Smooth muscle cell (in vitro differentiated cells): ENCODE measurements around the gene CXCL14. TPM values are rescaled to one million over a fixed set of nuclear protein-coding genes. Genes with fewer than 3 reads are reported as not detected.

ENCODE experiments used
- DNase-seq: peaks from one replicate; lab custom pipeline; 2025; ENCODE audit not compliant: unreplicated experiment; lab: John Stamatoyannopoulos, UW
- H2AFZ ChIP-seq: fragments of 200-600 bp; sonication (generic); 2 replicates; pipeline ENCODE4 v1.6.0; 2016; ENCODE audit warnings: antibody characterized with exemption, low read depth, mild to moderate bottlenecking
- H3F3A ChIP-seq: fragments of 200-600 bp; sonication (generic); 2 replicates; pipeline ENCODE4 v1.6.0; 2017; ENCODE audit warnings: antibody characterized with exemption, low read depth
- H3K27ac ChIP-seq: fragments of 200-600 bp; sonication (generic); 2 replicates; pipeline ENCODE4 v1.5.1; 2016; ENCODE audit warnings: low read depth, mild to moderate bottlenecking
- H3K27me3 ChIP-seq: fragments of 200-600 bp; sonication (generic); 2 replicates; pipeline ENCODE4 v1.6.1; 2016; ENCODE audit warnings: low read depth, mild to moderate bottlenecking
- H3K36me3 ChIP-seq: fragments of 200-600 bp; sonication (generic); 2 replicates; pipeline ENCODE4 v1.5.1; 2016; ENCODE audit warnings: low read depth
- H3K4me1 ChIP-seq: fragments of 200-600 bp; sonication (generic); 2 replicates; pipeline ENCODE4 v1.5.1; 2016; ENCODE audit warnings: low read depth
- H3K4me2 ChIP-seq: fragments of 200-600 bp; sonication (generic); 2 replicates; pipeline ENCODE4 v1.6.0; 2016; ENCODE audit warnings: mild to moderate bottlenecking
- H3K4me3 ChIP-seq: fragments of 200-600 bp; sonication (generic); 2 replicates; pipeline ENCODE4 v1.5.1; 2016; ENCODE audit warnings: mild to moderate bottlenecking
- H3K79me2 ChIP-seq: fragments of 200-600 bp; sonication (generic); 2 replicates; pipeline ENCODE4 v1.6.0; 2016; ENCODE audit warnings: low read depth, mild to moderate bottlenecking
- H3K9ac ChIP-seq: fragments of 200-600 bp; sonication (generic); 2 replicates; pipeline ENCODE4 v1.6.0; 2016; ENCODE audit warnings: low read depth
- H3K9me3 ChIP-seq: fragments of 200-600 bp; sonication (generic); replicated peaks from 2 replicates; pipeline ENCODE4 v1.5.1; 2016; ENCODE audit warnings: low read depth
- H4K20me1 ChIP-seq: fragments of 200-600 bp; sonication (generic); 2 replicates; pipeline ENCODE4 v1.6.0; 2016; ENCODE audit warnings: low read depth
- CTCF ChIP-seq: fragments of 200-600 bp; sonication (generic); IDR thresholded peaks from 2 replicates; pipeline ENCODE4 v1.5.1; 2017; ENCODE audit warnings: borderline replicate concordance, mild to moderate bottlenecking, antibody characterized with exemption; ENCODE audit not compliant: insufficient read depth, poor library complexity, severe bottlenecking
- WGBS: methylation state at CpG from one replicate; pipeline ENCODE4 v1.1.7; 2016; ENCODE audit warnings: low lambda C conversion rate; 5-methylcytosine and 5-hydroxymethylcytosine counted together
- polyA plus RNA-seq: library from polyadenylated mRNA; unstranded; fragments of >200 nt; fragmentation: Nextera tagmentation; extraction: Ambion mirVana; gene quantifications from 2 replicates; pipeline ENCODE4 v1.2.1, GENCODE V29; 2016
- total RNA-seq: library from RNA; depleted of rRNA; stranded (reverse); fragments of >200 nt; gene quantifications from 2 replicates; pipeline ENCODE4 v1.2.3, GENCODE V29; 2014

CXCL14 gene
- total and polyA plus RNA-seq, 2 experiments from 2014 or later: 589 to 1,209 TPM

- DNase-seq: no peak
- Histone ChIP-seq H3K4me3 (no peak overlapping the region), H3K79me2 (no peaks in the 10 kb centered on the region), H3F3A (no peaks in the 10 kb centered on the region), H3K9ac (no peak overlapping the region), H3K27ac (no peak overlapping the region), H3K4me2 (no peak overlapping the region), H4K20me1 (no peaks in the 10 kb centered on the region), H3K4me1 (no peaks in the 10 kb centered on the region), H3K27me3 (peaks cover 12% of the 10 kb centered on the region), H2AFZ (no peak overlapping the region), H3K36me3 (no peaks in the 10 kb centered on the region), H3K9me3 (no peaks in the 10 kb centered on the region)
- 89% methylated on average over 6 of the region's 6 CpGs for WGBS
- no peak for TF ChIP-seq CTCF
Observed at GRCh38 chr5:135559354-135559753, 19.4 kb downstream of the CXCL14 start.

- Histone ChIP-seq H3F3A (no peaks in the 10 kb centered on the region), H3K27me3 (peaks cover 12% of the 10 kb centered on the region), H3K9ac (no peak overlapping the region), H3K9me3 (no peaks in the 10 kb centered on the region), H4K20me1 (no peaks in the 10 kb centered on the region), H3K4me1 (no peaks in the 10 kb centered on the region), H3K27ac (no peak overlapping the region), H3K79me2 (no peaks in the 10 kb centered on the region), H3K36me3 (no peaks in the 10 kb centered on the region), H3K4me2 (no peak overlapping the region), H3K4me3 (no peak overlapping the region), H2AFZ (no peak overlapping the region)
- no peak for TF ChIP-seq CTCF
- WGBS: 88% methylated on average over 11 of the region's 11 CpGs
- DNase-seq: no peak
Observed at GRCh38 chr5:135557076-135557838, 21.5 kb downstream of the CXCL14 start.

GRCh38 chr5:135556620-135557019 lies 22.2 kb downstream of the CXCL14 start:
- H3K27ac ChIP-seq: no peak overlapping the region

More at GRCh38 chr5:135556620-135557019, 22.2 kb downstream of the CXCL14 start:
- no peak overlapping the region for H3K4me2 ChIP-seq
- H4K20me1 ChIP-seq: no peaks in the 10 kb centered on the region
- H3K4me1 ChIP-seq: no peaks in the 10 kb centered on the region
- H3K79me2 ChIP-seq: no peaks in the 10 kb centered on the region
- DNase-seq: no peak
- no peaks in the 10 kb centered on the region for H3K36me3 ChIP-seq
- no peak overlapping the region for H3K4me3 ChIP-seq
- H2AFZ ChIP-seq: no peak overlapping the region
- H3K9me3 ChIP-seq: no peaks in the 10 kb centered on the region
- H3K27me3 ChIP-seq: peaks cover 12% of the 10 kb centered on the region
- no peak for TF ChIP-seq CTCF
- no peak overlapping the region for H3K9ac ChIP-seq
- no peaks in the 10 kb centered on the region for H3F3A ChIP-seq
- WGBS: 79% methylated on average over 7 of the region's 7 CpGs
